A375 (cell line): ENCODE measurements around the gene CLPTM1. TPM values are rescaled to one million over a fixed set of nuclear protein-coding genes. Genes with fewer than 3 reads are reported as not detected.

ENCODE experiments used
- total RNA-seq: library from RNA; depleted of rRNA; stranded (reverse); fragments of >200 nt; shearing (Covaris generic); gene quantifications from 2 replicates; pipeline ENCODE4 v1.2.3, GENCODE V29; 2014; rRNA removed

Gene CLPTM1
- 36.1 and 53.4 TPM in 2 replicates for total RNA-seq

GRCh38 chr19:44954649-44955504, at the start of gene CLPTM1:
Gene CLPTM1, plus strand, starts transcription at chr19:44955380. Its CDS starts 16 bp downstream, at chr19:44955396.

GRCh38 chr19:44905437-44906160, 49.6 kb upstream of the CLPTM1 start, which contains the start of gene APOE:
Gene APOE, plus strand, starts transcription at chr19:44905796. Its CDS starts 829 bp downstream, at chr19:44906625.

GRCh38 chr19:44914433-44915206, 40.6 kb upstream of the CLPTM1 start, which contains the start of gene APOC1:
Gene APOC1, plus strand, starts transcription at chr19:44914608. Its CDS starts 284 bp downstream, at chr19:44914892.

GRCh38 chr19:44942067-44942571, 13.1 kb upstream of the CLPTM1 start, which contains the start of gene APOC4:
Gene APOC4, plus strand, starts transcription at chr19:44942237. Its CDS starts 41 bp downstream, at chr19:44942278.

GRCh38 chr19:45001087-45001739, 46.0 kb downstream of the CLPTM1 start, which contains the start of gene RELB:
Gene RELB, plus strand, starts transcription at chr19:45001464. Its CDS starts 116 bp downstream, at chr19:45001580.

GRCh38 chr19:45038931-45039893, 84.0 kb downstream of the CLPTM1 start, which contains the start of gene CLASRP:
Gene CLASRP, plus strand, starts transcription at chr19:45039045. Its CDS starts 1,168 bp downstream, at chr19:45040213.

Other genes with a start within 250 kb of the CLPTM1 start
- gene BCL3, start 206.7 kb upstream of the CLPTM1 start, total RNA-seq: 8.3 and 14.9 TPM in 2 replicates
- 0.37 TPM in 1 of 2 replicates, not detected in the other for gene CBLC, start 177.5 kb upstream of the CLPTM1 start, total RNA-seq
- 18.4 and 19.4 TPM in 2 replicates for gene BCAM, start 146.3 kb upstream of the CLPTM1 start, total RNA-seq
- 49.1 and 49.5 TPM in 2 replicates for gene NECTIN2, start 109.1 kb upstream of the CLPTM1 start, total RNA-seq
- 125 TPM in 2 replicates for gene TOMM40, start 64.1 kb upstream of the CLPTM1 start, total RNA-seq
- gene APOE, start 49.6 kb upstream of the CLPTM1 start, total RNA-seq: 4.5 and 4.9 TPM in 2 replicates
- gene APOC1, start 40.8 kb upstream of the CLPTM1 start, total RNA-seq: 9.9 and 11.1 TPM in 2 replicates
- gene APOC4, start 13.1 kb upstream of the CLPTM1 start, total RNA-seq: not detected in 2 replicates
- gene APOC2, start 9.3 kb upstream of the CLPTM1 start, total RNA-seq: not detected in 2 replicates
- gene RELB, start 46.1 kb downstream of the CLPTM1 start, total RNA-seq: 22.0 and 23.3 TPM in 2 replicates
- gene CLASRP, start 83.7 kb downstream of the CLPTM1 start, total RNA-seq: 54.8 and 66.9 TPM in 2 replicates
- gene ZNF296, start 121.1 kb downstream of the CLPTM1 start, total RNA-seq: 0.82 and 1.9 TPM in 2 replicates
- 32.3 and 37.6 TPM in 2 replicates for gene GEMIN7, start 123.9 kb downstream of the CLPTM1 start, total RNA-seq
- 29.2 and 29.7 TPM in 2 replicates for gene PPP1R37, start 137.8 kb downstream of the CLPTM1 start, total RNA-seq
- not detected in 2 replicates for gene NKPD1, start 205.6 kb downstream of the CLPTM1 start, total RNA-seq
- 4.4 and 4.9 TPM in 2 replicates for gene TRAPPC6A, start 222.9 kb downstream of the CLPTM1 start, total RNA-seq
- gene BLOC1S3, start 223.4 kb downstream of the CLPTM1 start, total RNA-seq: 3.6 and 3.7 TPM in 2 replicates